NCI-H774 (cell line): ENCODE measurements around the gene OSBPL7.

Experiments
- DNase-seq: peaks from one replicate; lab custom pipeline; 2025; lab: John Stamatoyannopoulos, UW

The OSBPL7 gene

GRCh38 chr17:47823519-47823918 lies 1.9 kb upstream of the OSBPL7 start:
- DNase-seq = no peak

GRCh38 chr17:47822785-47823184 lies 1.2 kb upstream of the OSBPL7 start:
- DNase-seq = no peak

GRCh38 chr17:47821031-47821423 lies 567 bp downstream of the OSBPL7 start:
- no peak for DNase-seq

GRCh38 chr17:47820033-47820789 lies 1.4 kb downstream of the OSBPL7 start:
- no peak for DNase-seq

- no peak for DNase-seq
Observed at GRCh38 chr17:47819475-47819874, 2.1 kb downstream of the OSBPL7 start.

GRCh38 chr17:47818002-47818695 lies 3.4 kb downstream of the OSBPL7 start:
- no peak for DNase-seq

GRCh38 chr17:47816947-47817346 lies 4.6 kb downstream of the OSBPL7 start:
- no peak for DNase-seq

- no peak for DNase-seq
Observed at GRCh38 chr17:47816111-47816735, 5.4 kb downstream of the OSBPL7 start.

- DNase-seq = no peak
Observed at GRCh38 chr17:47815106-47815918, 6.3 kb downstream of the OSBPL7 start.

- DNase-seq = no peak
Observed at GRCh38 chr17:47813512-47814031, 8.0 kb downstream of the OSBPL7 start.

- DNase-seq = no peak
Observed at GRCh38 chr17:47813077-47813476, 8.5 kb downstream of the OSBPL7 start.

- DNase-seq = no peak
Observed at GRCh38 chr17:47812146-47812920, 9.3 kb downstream of the OSBPL7 start.

- no peak for DNase-seq
Observed at GRCh38 chr17:47811709-47812108, 9.9 kb downstream of the OSBPL7 start.

GRCh38 chr17:47810901-47811635 lies 10.5 kb downstream of the OSBPL7 start:
- no peak for DNase-seq

- DNase-seq = no peak
Observed at GRCh38 chr17:47810200-47810821, 11.3 kb downstream of the OSBPL7 start.

GRCh38 chr17:47808830-47809480 lies 12.6 kb downstream of the OSBPL7 start:
- DNase-seq = no peak

GRCh38 chr17:47808036-47808829 lies 13.4 kb downstream of the OSBPL7 start:
- no peak for DNase-seq

GRCh38 chr17:47807421-47807820 lies 14.2 kb downstream of the OSBPL7 start:
- DNase-seq = no peak

GRCh38 chr17:47806913-47807255 lies 14.7 kb downstream of the OSBPL7 start:
- DNase-seq = no peak
